ENCODE measurements around the gene MIF4GD. TPM values are rescaled to one million over a fixed set of nuclear protein-coding genes. Genes with fewer than 3 reads are reported as not detected.

The MIF4GD gene
- polyA plus RNA-seq, 1 experiment, result 6.0 TPM

GRCh38 chr17:75317671-75318070, 46.6 kb upstream of the MIF4GD start:
- no peaks in the 10 kb centered on the region for H3K9me3 ChIP-seq (ENCODE audit: control insufficient read depth, insufficient read depth, low read length)
- no peaks in the 10 kb centered on the region for H3K27me3 ChIP-seq (ENCODE audit: control insufficient read depth, insufficient read depth, low read length)
- CTCF ChIA-PET, result no interaction called here
- DNase-seq (ENCODE audit: low read depth, low spot score), result no peak
- POLR2A ChIA-PET, result interaction anchor here (0.6 kb wide), 1 partner anchor 51 kb away, joined by 3 read pairs; no protein-coding TSS in a partner anchor
- no peak overlapping the region for H3K27ac ChIP-seq (ENCODE audit: low read depth, low read length)
- no peak for TF ChIP-seq CTCF (IDR thresholded peaks at IDR 0.05; ENCODE audit: low read depth, low read length)
- H3K4me3 ChIP-seq (ENCODE audit: low read depth, low read length), result no peak overlapping the region

- ChIA-PET CTCF (no interaction called here), POLR2A (interaction anchor here (0.6 to 0.9 kb wide), 3 partner anchors 16 to 47 kb away, joined by 3 to 4 read pairs (median 3); partner anchors contain the start of gene SLC25A19)
- Histone ChIP-seq H3K9me3 (ENCODE audit: control insufficient read depth, insufficient read depth, low read length) (no peaks in the 10 kb centered on the region), H3K4me3 (ENCODE audit: low read depth, low read length) (no peak overlapping the region), H3K27ac (ENCODE audit: low read depth, low read length) (no peak overlapping the region), H3K27me3 (ENCODE audit: control insufficient read depth, insufficient read depth, low read length) (no peaks in the 10 kb centered on the region)
- TF ChIP-seq CTCF (IDR thresholded peaks at IDR 0.05; ENCODE audit: low read depth, low read length), result no peak
- no peak for DNase-seq (ENCODE audit: low read depth, low spot score)
Measured at GRCh38 chr17:75316253-75316652, 45.2 kb upstream of the MIF4GD start.

GRCh38 chr17:75315541-75316243, 44.7 kb upstream of the MIF4GD start:
- Histone ChIP-seq H3K9me3 (ENCODE audit: control insufficient read depth, insufficient read depth, low read length) (no peaks in the 10 kb centered on the region), H3K4me3 (ENCODE audit: low read depth, low read length) (no peak overlapping the region), H3K27me3 (ENCODE audit: control insufficient read depth, insufficient read depth, low read length) (no peaks in the 10 kb centered on the region), H3K27ac (ENCODE audit: low read depth, low read length) (no peak overlapping the region)
- DNase-seq (ENCODE audit: low read depth, low spot score), result no peak
- CTCF ChIA-PET, result interaction anchor here (0.6 kb wide), 1 partner anchor 78 kb away, joined by 3 read pairs; no protein-coding TSS in a partner anchor
- POLR2A ChIA-PET, result interaction anchor here (0.7 to 0.9 kb wide), 2 partner anchors 16 to 27 kb away, joined by 3 to 4 read pairs; partner anchors contain the start of gene SLC25A19
- no peak for TF ChIP-seq CTCF (IDR thresholded peaks at IDR 0.05; ENCODE audit: low read depth, low read length)

GRCh38 chr17:75313941-75314551, 43.0 kb upstream of the MIF4GD start:
- no peak overlapping the region for H3K27ac ChIP-seq (ENCODE audit: low read depth, low read length)
- TF ChIP-seq CTCF (IDR thresholded peaks at IDR 0.05; ENCODE audit: low read depth, low read length), result no peak
- H3K27me3 ChIP-seq (ENCODE audit: control insufficient read depth, insufficient read depth, low read length), result no peaks in the 10 kb centered on the region
- ChIA-PET CTCF (interaction anchor here (0.6 to 1.7 kb wide), 3 partner anchors 8 to 427 kb away, joined by 3 to 10 read pairs (median 5); partner anchors contain the start of gene MIF4GD), POLR2A (interaction anchor here (0.7 kb wide), 1 partner anchor 14 kb away, joined by 4 read pairs; no protein-coding TSS in a partner anchor)
- no peaks in the 10 kb centered on the region for H3K9me3 ChIP-seq (ENCODE audit: control insufficient read depth, insufficient read depth, low read length)
- H3K4me3 ChIP-seq (ENCODE audit: low read depth, low read length), result no peak overlapping the region
- no peak for DNase-seq (ENCODE audit: low read depth, low spot score)
